ENCODE data around the gene CCDC154.
"Not testable (repeated sequence)": the region's sequence is repeated elsewhere in the genome, so short reads cannot be mapped to it uniquely, and the experiment has no call there.

Gene CCDC154

DNA sequence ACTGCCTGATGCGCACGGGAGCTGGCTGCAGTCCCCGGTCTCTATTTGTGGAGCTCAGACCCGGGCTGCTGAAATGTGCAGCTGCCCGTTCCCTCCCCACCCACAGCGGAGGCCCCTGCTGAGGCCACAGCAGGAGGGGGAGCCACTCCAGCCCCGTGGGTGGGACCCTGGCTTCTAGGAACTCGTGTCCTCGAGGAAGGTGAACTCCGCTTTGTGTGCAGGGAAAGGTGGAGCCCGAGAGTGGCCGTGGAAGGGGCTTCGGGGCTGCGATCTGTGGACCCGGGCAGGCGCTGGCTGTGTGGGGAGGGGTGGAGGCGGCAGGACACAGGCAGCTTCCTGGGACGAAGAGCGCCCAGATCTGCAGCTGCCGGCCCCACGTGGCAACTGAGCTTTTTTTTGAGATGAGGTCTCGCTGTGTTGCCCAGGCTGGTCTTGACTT is 2.9 kb downstream of the CCDC154 start:
- Histone ChIP-seq H2BK5ac (ENCODE audit: low read depth, low read length, poor library complexity, severe bottlenecking) (no peak overlapping the region), H3K4me2 (ENCODE audit: low read length, poor library complexity, severe bottlenecking) (no peak overlapping the region), H3K79me1 (replicated peaks; ENCODE audit: low read length, poor library complexity, severe bottlenecking) (no peaks in the 10 kb centered on the region), H2AFZ (ENCODE audit: low read depth, low read length) (no peak overlapping the region), H2BK15ac (ENCODE audit: low read depth, poor library complexity, severe bottlenecking) (no peak overlapping the region), H3K4me1 (ENCODE audit: control insufficient read depth, insufficient read depth, low read depth, low read length) (peaks cover 16% of the 10 kb centered on the region), H3K27me3 (ENCODE audit: control insufficient read depth in 1 of 2, insufficient read depth in 1 of 2, low read length in 2 of 2) (no peaks in the 10 kb centered on the region), H3K27ac (ENCODE audit: low read length, poor library complexity, severe bottlenecking) (no peak overlapping the region), H2AK5ac (ENCODE audit: low read length, severe bottlenecking) (no peak overlapping the region), H4K91ac (ENCODE audit: low read length) (no peak overlapping the region), H3K36me3 (ENCODE audit: control insufficient read depth in 1 of 2, insufficient read depth in 2 of 2, low read depth in 1 of 2, low read length in 2 of 2) (peaks cover 9 to 23% of the 10 kb centered on the region in 2 experiments), H3K4ac (ENCODE audit: low read depth in 1 of 2, low read length in 2 of 2) (no peak overlapping the region), H3K4me3 (ENCODE audit: insufficient read depth in 1 of 2, low read depth in 1 of 2, low read length in 2 of 2) (no peak overlapping the region), H2BK12ac (ENCODE audit: low read length in 2 of 2) (no peak overlapping the region), H2BK120ac (ENCODE audit: low read depth, low read length) (no peak overlapping the region), H3K23ac (ENCODE audit: low read length in 2 of 2) (no peak overlapping the region), H3K9ac (ENCODE audit: low read length) (no peak overlapping the region), H3K9me3 (ENCODE audit: control insufficient read depth, low read length) (no peaks in the 10 kb centered on the region), H3K14ac (ENCODE audit: low read length in 2 of 2) (no peak overlapping the region), H3K18ac (ENCODE audit: low read depth in 1 of 2, low read length in 2 of 2) (no peak overlapping the region), H4K8ac (ENCODE audit: low read length) (no peak overlapping the region)
- DNase-seq: no peak
- 89% methylated on average over 22 of the region's 22 CpGs for WGBS

DNA sequence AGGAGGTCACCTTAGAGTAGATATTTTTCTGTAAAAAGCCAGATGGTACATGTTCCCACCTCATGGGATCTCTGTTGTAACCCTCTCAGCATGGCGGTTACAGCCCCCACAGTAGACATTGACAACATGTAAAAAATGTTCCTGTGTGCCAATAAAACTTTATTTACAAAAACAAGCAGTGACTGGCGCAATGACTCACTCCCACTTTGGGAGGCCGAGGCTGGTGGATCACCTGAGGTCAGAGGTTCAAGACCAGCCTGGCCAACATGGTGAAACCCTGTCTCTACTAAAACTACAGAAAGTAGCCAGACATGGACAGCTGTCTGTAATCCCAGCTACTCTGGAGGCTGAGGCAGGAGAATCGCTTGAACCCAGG is 4.7 kb downstream of the CCDC154 start:
- not testable (repeated sequence) for H2BK15ac ChIP-seq (ENCODE audit: low read depth, poor library complexity, severe bottlenecking); H2BK5ac ChIP-seq (ENCODE audit: low read depth, low read length, poor library complexity, severe bottlenecking); H3K14ac ChIP-seq (ENCODE audit: low read length in 2 of 2); H3K4me3 ChIP-seq (ENCODE audit: insufficient read depth in 1 of 2, low read depth in 1 of 2, low read length in 2 of 2); H2AFZ ChIP-seq (ENCODE audit: low read depth, low read length); H3K79me1 ChIP-seq (replicated peaks; ENCODE audit: low read length, poor library complexity, severe bottlenecking); H3K4me2 ChIP-seq (ENCODE audit: low read length, poor library complexity, severe bottlenecking); H3K23ac ChIP-seq (ENCODE audit: low read length in 2 of 2); H3K18ac ChIP-seq (ENCODE audit: low read depth in 1 of 2, low read length in 2 of 2); H2AK5ac ChIP-seq (ENCODE audit: low read length, severe bottlenecking); H2BK120ac ChIP-seq (ENCODE audit: low read depth, low read length); H4K8ac ChIP-seq (ENCODE audit: low read length); H3K27me3 ChIP-seq (ENCODE audit: control insufficient read depth in 1 of 2, insufficient read depth in 1 of 2, low read length in 2 of 2); H4K91ac ChIP-seq (ENCODE audit: low read length); DNase-seq; H3K4ac ChIP-seq (ENCODE audit: low read depth in 1 of 2, low read length in 2 of 2); H3K27ac ChIP-seq (ENCODE audit: low read length, poor library complexity, severe bottlenecking); H3K9ac ChIP-seq (ENCODE audit: low read length); H3K9me3 ChIP-seq (ENCODE audit: control insufficient read depth, low read length); H3K36me3 ChIP-seq (ENCODE audit: control insufficient read depth in 1 of 2, insufficient read depth in 2 of 2, low read depth in 1 of 2, low read length in 2 of 2); H2BK12ac ChIP-seq (ENCODE audit: low read length in 2 of 2)
- WGBS: 83% methylated on average over 4 of the region's 4 CpGs
- H3K4me1 ChIP-seq (ENCODE audit: control insufficient read depth, insufficient read depth, low read depth, low read length): peaks cover 16% of the 10 kb centered on the region

DNA sequence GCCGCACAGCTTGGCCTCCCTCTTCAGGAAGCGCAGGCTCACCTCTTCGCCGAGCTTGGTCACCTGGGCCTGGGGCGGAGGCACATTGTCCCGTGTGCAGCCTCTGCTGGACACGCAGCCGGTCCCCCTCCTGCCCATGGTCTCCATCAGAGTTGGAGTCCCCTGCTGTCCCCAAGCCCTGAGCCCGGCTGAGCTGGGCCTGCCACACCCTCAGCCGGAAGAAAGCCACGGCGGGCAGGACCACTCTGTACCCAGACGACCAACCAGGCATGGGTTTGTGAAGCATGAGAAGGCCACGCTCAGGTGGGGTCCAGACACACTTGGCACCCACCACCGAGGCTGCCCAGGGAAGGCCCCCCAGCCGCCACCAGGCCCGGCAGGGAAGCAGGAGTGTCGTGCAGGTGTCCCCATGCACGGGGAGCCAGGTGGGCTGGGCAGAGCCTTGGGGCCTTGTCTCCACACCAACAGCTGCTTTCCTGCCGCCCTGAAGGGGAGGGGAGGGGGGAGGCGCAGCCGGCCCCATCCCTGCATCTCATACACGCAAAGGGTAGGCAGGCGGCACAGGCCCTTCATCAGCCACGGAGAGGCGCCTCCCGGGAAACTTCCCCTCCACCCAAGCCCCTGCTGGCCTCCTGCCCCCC is 5.2 kb downstream of the CCDC154 start:
- no peak overlapping the region for H2BK15ac ChIP-seq (ENCODE audit: low read depth, poor library complexity, severe bottlenecking)
- no peaks in the 10 kb centered on the region for H3K27me3 ChIP-seq (ENCODE audit: control insufficient read depth in 1 of 2, insufficient read depth in 1 of 2, low read length in 2 of 2)
- no peak overlapping the region for H2AFZ ChIP-seq (ENCODE audit: low read depth, low read length)
- peaks cover 0 to 5% of the 10 kb centered on the region in 2 experiments for H3K36me3 ChIP-seq (ENCODE audit: control insufficient read depth in 1 of 2, insufficient read depth in 2 of 2, low read depth in 1 of 2, low read length in 2 of 2)
- peak overlapping the region; percentile 0 for H4K8ac ChIP-seq (ENCODE audit: low read length)
- H3K79me1 ChIP-seq (replicated peaks; ENCODE audit: low read length, poor library complexity, severe bottlenecking): no peaks in the 10 kb centered on the region
- H3K4me3 ChIP-seq (ENCODE audit: insufficient read depth in 1 of 2, low read depth in 1 of 2, low read length in 2 of 2): no peak overlapping the region
- H3K4me1 ChIP-seq (ENCODE audit: control insufficient read depth, insufficient read depth, low read depth, low read length): peaks cover 16% of the 10 kb centered on the region
- no peak overlapping the region for H3K27ac ChIP-seq (ENCODE audit: low read length, poor library complexity, severe bottlenecking)
- H3K18ac ChIP-seq (ENCODE audit: low read depth in 1 of 2, low read length in 2 of 2): no peak overlapping the region
- no peak overlapping the region for H2BK12ac ChIP-seq (ENCODE audit: low read length in 2 of 2)
- no peak overlapping the region for H2BK120ac ChIP-seq (ENCODE audit: low read depth, low read length)
- no peak for DNase-seq
- no peak overlapping the region for H3K23ac ChIP-seq (ENCODE audit: low read length in 2 of 2)
- no peak overlapping the region for H2AK5ac ChIP-seq (ENCODE audit: low read length, severe bottlenecking)
- no peak overlapping the region for H3K4ac ChIP-seq (ENCODE audit: low read depth in 1 of 2, low read length in 2 of 2)
- no peak overlapping the region for H3K4me2 ChIP-seq (ENCODE audit: low read length, poor library complexity, severe bottlenecking)
- no peak overlapping the region for H3K9ac ChIP-seq (ENCODE audit: low read length)
- H2BK5ac ChIP-seq (ENCODE audit: low read depth, low read length, poor library complexity, severe bottlenecking): no peak overlapping the region
- 87% methylated on average over 20 of the region's 27 CpGs for WGBS
- no peaks in the 10 kb centered on the region for H3K9me3 ChIP-seq (ENCODE audit: control insufficient read depth, low read length)
- H4K91ac ChIP-seq (ENCODE audit: low read length): no peak overlapping the region
- no peak overlapping the region for H3K14ac ChIP-seq (ENCODE audit: low read length in 2 of 2)

DNA sequence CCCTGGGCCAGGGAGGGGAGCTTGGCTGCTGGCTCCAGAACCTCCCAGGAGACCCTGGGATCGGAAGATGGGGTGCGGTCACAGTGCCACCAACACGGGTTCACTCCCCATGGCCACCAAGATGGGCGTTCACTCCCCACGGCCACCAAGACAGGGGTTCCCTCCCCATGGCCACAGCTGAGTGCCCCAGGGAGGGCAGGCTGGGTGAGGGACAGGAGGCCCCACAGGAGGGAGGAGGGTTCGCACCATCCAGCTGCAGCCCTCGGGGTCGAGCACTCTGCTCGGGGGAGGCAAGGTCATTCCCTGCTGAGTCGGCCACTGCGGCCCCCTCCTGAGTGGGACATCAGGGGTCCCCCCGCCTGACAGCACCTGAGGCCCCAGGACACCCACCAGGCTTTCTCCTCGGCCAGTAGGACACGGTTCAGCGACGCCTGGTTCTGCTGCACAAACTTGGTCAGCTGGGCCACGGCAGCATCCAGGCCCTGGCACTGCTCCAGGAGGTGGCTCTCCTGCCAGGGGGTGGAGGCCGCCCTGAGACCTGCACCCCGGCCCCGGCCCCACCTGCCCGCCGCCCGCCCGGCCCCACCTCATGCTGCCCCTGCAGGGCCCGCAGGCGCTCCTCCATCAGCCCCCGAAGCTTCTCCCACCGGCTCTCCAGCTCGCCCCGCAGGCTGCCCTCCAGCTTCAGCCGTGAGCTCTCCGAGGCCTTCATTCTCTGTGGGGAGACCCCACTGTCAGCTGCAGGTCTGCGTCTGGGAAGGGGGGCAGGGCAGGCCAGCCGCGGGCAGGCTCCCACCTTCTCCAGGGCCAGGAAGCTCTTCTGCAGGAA is 5.9 kb downstream of the CCDC154 start:
- no peak overlapping the region for H3K18ac ChIP-seq (ENCODE audit: low read depth in 1 of 2, low read length in 2 of 2)
- H3K14ac ChIP-seq (ENCODE audit: low read length in 2 of 2): no peak overlapping the region
- H3K27me3 ChIP-seq (ENCODE audit: control insufficient read depth in 1 of 2, insufficient read depth in 1 of 2, low read length in 2 of 2): peaks cover 0 to 2% of the 10 kb centered on the region in 2 experiments
- no peak overlapping the region for H3K4me2 ChIP-seq (ENCODE audit: low read length, poor library complexity, severe bottlenecking)
- no peak overlapping the region for H3K4me3 ChIP-seq (ENCODE audit: insufficient read depth in 1 of 2, low read depth in 1 of 2, low read length in 2 of 2)
- no peak overlapping the region for H2BK12ac ChIP-seq (ENCODE audit: low read length in 2 of 2)
- H4K8ac ChIP-seq (ENCODE audit: low read length): no peak overlapping the region
- peaks cover 0 to 5% of the 10 kb centered on the region in 2 experiments for H3K36me3 ChIP-seq (ENCODE audit: control insufficient read depth in 1 of 2, insufficient read depth in 2 of 2, low read depth in 1 of 2, low read length in 2 of 2)
- no peak for DNase-seq
- H2BK15ac ChIP-seq (ENCODE audit: low read depth, poor library complexity, severe bottlenecking): no peak overlapping the region
- H2BK120ac ChIP-seq (ENCODE audit: low read depth, low read length): no peak overlapping the region
- 88% methylated on average over 35 of the region's 35 CpGs for WGBS
- H3K9me3 ChIP-seq (ENCODE audit: control insufficient read depth, low read length): no peaks in the 10 kb centered on the region
- peak overlapping the region; percentile 55 for H4K91ac ChIP-seq (ENCODE audit: low read length)
- peaks cover 16% of the 10 kb centered on the region for H3K4me1 ChIP-seq (ENCODE audit: control insufficient read depth, insufficient read depth, low read depth, low read length)
- H3K4ac ChIP-seq (ENCODE audit: low read depth in 1 of 2, low read length in 2 of 2): no peak overlapping the region
- H3K23ac ChIP-seq (ENCODE audit: low read length in 2 of 2): no peak overlapping the region
- no peak overlapping the region for H2AK5ac ChIP-seq (ENCODE audit: low read length, severe bottlenecking)
- no peak overlapping the region for H3K27ac ChIP-seq (ENCODE audit: low read length, poor library complexity, severe bottlenecking)
- H2AFZ ChIP-seq (ENCODE audit: low read depth, low read length): no peak overlapping the region
- H3K9ac ChIP-seq (ENCODE audit: low read length): no peak overlapping the region
- no peak overlapping the region for H2BK5ac ChIP-seq (ENCODE audit: low read depth, low read length, poor library complexity, severe bottlenecking)
- no peaks in the 10 kb centered on the region for H3K79me1 ChIP-seq (replicated peaks; ENCODE audit: low read length, poor library complexity, severe bottlenecking)

Data from mesenchymal stem cell (in vitro differentiated cells and primary cell).